GM19463 (cell line): ENCODE results near the gene DIPK1A.

Experiments used
- ATAC-seq: cut with Tn5 transposase; IDR thresholded peaks from one replicate; pipeline ENCODE4 v1.9.1; 2021; ENCODE audit warnings: mild to moderate bottlenecking, moderate library complexity; ENCODE audit not compliant: unreplicated experiment

Gene DIPK1A

DNA sequence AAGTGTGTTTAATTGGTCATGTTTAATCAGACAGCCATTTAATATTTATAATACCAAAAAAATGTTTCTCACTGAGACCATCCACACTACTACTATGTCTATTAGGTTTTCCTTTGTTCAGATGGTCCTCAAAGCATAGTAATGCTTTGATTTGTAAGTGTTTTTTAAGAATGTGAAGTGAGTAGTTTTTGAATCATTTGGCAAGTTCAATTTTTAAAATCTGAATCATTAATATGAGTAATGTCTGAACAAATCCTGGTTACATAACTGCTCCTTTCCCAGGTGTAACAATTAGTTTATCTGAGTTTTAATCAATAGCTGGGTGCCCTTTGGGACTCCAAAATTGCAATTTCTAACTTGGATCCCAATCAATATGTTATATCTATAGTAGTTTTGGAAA is 152.9 kb downstream of the DIPK1A start:
- no peak for ATAC-seq

DNA sequence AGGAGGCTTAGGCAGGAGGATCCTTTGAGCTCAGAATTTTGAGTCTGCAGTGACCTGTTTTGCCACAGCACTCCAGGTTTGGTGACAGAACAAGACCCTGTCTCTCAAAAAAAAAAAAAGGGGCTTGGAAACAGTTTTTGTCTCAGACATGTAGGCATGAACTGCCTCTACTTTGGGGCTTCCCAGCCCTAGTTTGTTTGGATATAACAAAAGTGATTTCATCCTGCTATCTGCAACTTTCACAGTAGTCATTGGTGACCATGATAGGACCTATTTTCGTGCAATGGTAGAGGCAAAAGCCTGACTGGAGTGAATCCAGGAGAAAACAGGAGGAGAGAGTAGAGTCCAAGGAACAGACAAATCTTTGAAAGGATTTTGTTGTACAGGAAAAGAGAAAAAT is 156.0 kb downstream of the DIPK1A start:
- no peak for ATAC-seq

DNA sequence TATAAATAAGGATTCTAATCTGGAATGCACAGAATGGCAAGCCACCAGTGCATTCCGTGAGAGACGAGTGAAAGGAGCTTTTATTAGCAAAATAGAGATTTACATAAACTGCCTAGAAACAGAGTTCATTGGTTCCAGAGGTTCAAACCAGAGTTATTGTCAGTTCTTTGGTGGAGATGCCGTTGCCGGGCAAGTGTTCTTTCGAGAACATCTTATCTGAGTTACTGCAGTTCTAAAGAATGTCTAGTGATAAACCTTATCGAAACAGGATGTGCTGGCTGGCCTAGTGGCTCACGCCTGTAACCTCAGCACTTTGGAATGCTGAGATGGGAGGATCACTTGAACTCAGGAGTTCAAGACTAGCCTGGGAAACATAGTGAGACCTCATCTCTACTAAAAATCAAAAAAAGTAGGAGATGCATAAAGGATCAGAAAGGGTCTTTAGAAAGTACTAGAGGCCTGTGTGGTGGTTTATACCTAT is 156.5 kb downstream of the DIPK1A start:
- ATAC-seq: peak; percentile 51

DNA sequence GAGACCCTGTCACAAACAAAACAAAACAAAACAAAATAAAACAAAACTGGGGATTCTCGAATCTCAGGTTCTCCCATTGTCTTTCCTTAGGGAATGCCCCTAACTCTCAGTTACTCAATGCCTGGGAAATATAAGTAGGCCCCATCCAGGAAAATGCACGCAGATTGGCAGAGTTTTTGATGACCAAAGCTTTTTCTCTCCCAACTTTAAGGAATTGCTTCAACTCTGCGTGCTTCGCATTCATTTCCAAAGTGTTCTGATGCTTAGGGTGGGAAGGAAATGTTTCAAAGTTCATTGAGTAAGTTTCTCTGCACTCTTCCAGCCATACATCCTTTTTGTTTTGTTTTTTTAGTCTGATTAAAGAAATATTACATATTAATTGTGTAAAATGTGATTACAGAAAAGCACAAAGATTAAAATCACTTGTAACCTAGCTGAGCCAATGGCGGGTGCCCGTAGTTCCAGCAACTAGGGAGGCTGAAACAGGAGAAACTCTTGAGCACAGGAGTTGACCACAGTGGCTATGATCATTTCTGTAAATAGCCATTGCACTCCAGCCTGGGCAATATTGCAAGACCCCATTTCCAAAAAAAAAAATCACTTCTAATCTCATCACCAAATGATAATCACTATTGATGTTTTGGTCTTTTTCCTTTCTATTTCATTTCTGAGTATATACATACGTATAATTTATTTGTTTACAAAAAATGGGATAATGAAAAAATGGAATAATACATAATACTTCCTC is 157.9 kb downstream of the DIPK1A start:
- no peak for ATAC-seq

DNA sequence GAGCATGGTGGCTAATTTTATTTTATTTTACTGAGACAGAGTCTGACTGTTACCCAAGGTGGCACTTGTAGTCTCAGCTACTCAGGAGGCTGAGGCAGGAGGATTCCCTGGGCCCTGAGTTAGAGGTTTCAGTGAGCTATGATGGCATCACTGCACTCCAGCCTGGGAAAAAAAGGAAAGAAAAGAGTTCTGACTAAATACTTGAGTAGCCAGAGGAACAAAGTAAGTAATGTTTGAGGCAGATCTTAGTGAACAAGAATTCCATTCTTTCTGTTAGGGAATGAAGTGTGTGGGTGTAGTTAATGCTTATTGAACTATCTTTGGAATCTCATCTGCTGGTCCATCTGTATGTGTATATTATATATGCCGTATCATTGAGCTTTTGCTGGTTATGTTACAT is 163.3 kb downstream of the DIPK1A start:
- no peak for ATAC-seq

DNA sequence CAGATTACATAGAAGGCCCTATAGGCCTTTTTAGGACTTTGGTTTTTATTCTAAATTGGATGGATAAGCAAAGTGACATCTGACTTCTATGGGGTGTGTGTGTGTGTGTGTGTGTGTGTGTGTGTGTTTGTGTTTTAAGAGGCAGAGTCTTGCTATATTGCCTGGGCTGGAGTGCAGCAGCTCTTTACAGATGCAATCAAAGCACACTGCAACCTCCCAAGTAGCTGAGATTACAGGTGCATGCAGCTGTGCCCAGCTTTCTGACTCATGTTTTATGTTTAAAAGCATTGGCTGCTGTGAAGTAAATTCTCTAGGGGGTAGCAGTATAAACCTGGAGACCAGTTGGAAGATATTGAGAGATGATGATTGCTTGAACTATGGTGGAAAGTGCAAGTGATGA is 164.0 kb downstream of the DIPK1A start:
- no peak for ATAC-seq

DNA sequence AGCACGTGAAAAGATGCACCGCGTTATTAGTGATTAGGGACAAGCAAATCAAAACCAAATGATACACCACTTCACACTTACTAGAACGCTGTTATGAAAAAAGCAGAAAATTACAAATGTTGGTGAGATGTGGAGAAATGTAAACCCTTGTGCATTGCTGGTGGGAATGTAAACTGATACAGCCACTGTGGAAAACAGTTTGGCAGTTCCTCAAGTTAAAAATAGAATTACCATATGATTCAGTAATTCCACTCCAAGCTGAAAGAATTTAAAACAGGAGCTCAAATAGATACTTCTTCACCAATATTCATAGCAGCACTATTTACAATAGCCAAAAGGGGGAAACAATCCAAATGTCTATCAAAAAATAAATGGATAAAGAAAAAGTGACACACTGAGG is 166.1 kb downstream of the DIPK1A start:
- ATAC-seq: no peak

DNA sequence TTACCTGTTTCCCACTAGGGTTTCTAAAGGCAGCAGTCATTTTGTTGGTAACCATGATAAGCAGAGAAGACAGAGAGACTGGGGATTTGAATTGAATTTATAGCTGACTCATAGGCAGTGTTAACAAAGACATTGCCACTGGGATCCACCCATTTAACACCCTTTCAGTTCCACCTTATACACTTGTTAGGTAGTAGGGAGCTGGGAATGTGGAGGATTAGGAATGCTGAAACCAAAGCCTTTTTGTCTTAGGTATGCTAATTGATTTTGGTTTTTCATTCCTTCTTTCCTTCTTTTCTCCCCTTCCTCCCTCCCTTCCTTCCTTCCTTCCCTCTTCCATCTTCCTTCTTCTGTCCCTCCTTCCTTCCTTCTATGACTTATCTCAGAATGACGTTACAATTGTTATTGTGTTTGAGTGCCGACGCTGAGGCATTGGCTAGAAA is 168.9 kb downstream of the DIPK1A start:
- ATAC-seq: no peak
